DOHH2 (cell line): ENCODE measurements around the gene RNF145.

Experiments used
- CTCF ChIP-seq: fragments of 200-600 bp; sonication (generic); IDR thresholded peaks from one replicate; pipeline ENCODE4 v1.5.1; 2014; ENCODE audit warnings: antibody characterized with exemption, mild to moderate bottlenecking, low read depth, low read length; ENCODE audit not compliant: poor library complexity, severe bottlenecking
- EZH2phosphoT487 ChIP-seq: fragments of 200-600 bp; sonication (generic); IDR thresholded peaks from 2 replicates; pipeline ENCODE4 v1.6.1; 2017; ENCODE audit warnings: borderline replicate concordance, mild to moderate bottlenecking, antibody characterized with exemption, low read length, moderate library complexity, mixed read lengths

- TF ChIP-seq CTCF (no peak), EZH2phosphoT487 (no peak)
These were observed 577 bp downstream of the RNF145 start for GRCh38 chr5:159208514-159209437.
